GM18526 (cell line): ENCODE data around the gene UPK1A.

Experiments used
- POLR2A ChIP-seq: IDR thresholded peaks from 3 replicates; pipeline ENCODE4 v1.6.1; 2011; ENCODE audit not compliant: insufficient read length; ENCODE audit errors: extremely low read depth

The UPK1A gene

GRCh38 chr19:35663981-35664380, 2.3 kb upstream of the UPK1A start:
- TF ChIP-seq POLR2A: no peak

- no peak for TF ChIP-seq POLR2A
Measured at GRCh38 chr19:35665157-35665556, 1.2 kb upstream of the UPK1A start.

GRCh38 chr19:35665604-35666003, 713 bp upstream of the UPK1A start:
- no peak for TF ChIP-seq POLR2A

GRCh38 chr19:35669566-35669965, 3.2 kb downstream of the UPK1A start:
- no peak for TF ChIP-seq POLR2A

- no peak for TF ChIP-seq POLR2A
Measured at GRCh38 chr19:35669974-35670373, 3.7 kb downstream of the UPK1A start.

- TF ChIP-seq POLR2A: no peak
Measured at GRCh38 chr19:35670686-35671085, 4.4 kb downstream of the UPK1A start.

- no peak for TF ChIP-seq POLR2A
Measured at GRCh38 chr19:35671818-35672217, 5.5 kb downstream of the UPK1A start.

GRCh38 chr19:35673121-35673804, 6.9 kb downstream of the UPK1A start:
- TF ChIP-seq POLR2A: no peak

GRCh38 chr19:35675589-35676140, 9.3 kb downstream of the UPK1A start:
- no peak for TF ChIP-seq POLR2A

- no peak for TF ChIP-seq POLR2A
Measured at GRCh38 chr19:35689836-35690235, 23.5 kb downstream of the UPK1A start.

- no peak for TF ChIP-seq POLR2A
Measured at GRCh38 chr19:35692010-35692409, 25.7 kb downstream of the UPK1A start.

GRCh38 chr19:35693422-35693821, 27.1 kb downstream of the UPK1A start:
- no peak for TF ChIP-seq POLR2A

- no peak for TF ChIP-seq POLR2A
Measured at GRCh38 chr19:35693835-35694599, 27.7 kb downstream of the UPK1A start.

GRCh38 chr19:35695895-35696422, 29.6 kb downstream of the UPK1A start:
- TF ChIP-seq POLR2A: no peak

GRCh38 chr19:35696835-35697234, 30.5 kb downstream of the UPK1A start:
- TF ChIP-seq POLR2A: no peak
